Measurements from ENCODE around the gene RBMS3.
A peak's percentile ranks its signal among the peaks of the same experiment; 100 is the strongest.
"Not testable (repeated sequence)": the region's sequence is repeated elsewhere in the genome, so short reads cannot be mapped to it uniquely, and the experiment has no call there.

Gene RBMS3

DNA sequence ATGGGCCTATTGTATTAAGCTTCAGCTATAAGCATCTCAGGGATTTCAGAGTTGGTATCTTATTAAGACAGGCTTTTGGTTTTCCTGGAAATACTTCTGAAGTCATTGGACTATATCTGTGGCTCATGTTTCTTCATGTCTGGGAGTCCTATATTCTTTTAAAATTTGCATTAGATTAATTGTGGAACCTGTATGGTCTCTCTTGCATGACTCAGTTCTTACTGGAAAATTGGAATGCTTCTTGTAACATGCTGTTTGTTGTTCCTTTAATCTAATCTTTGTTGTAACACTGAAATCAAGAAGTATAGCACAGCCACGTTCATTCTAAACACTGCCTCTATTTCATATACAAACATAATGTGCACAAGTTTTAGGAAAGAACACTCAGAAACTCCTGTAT is 208.1 kb downstream of the RBMS3 start:
- peak in 1 of 3 experiments; percentile 4 for DNase-seq

DNA sequence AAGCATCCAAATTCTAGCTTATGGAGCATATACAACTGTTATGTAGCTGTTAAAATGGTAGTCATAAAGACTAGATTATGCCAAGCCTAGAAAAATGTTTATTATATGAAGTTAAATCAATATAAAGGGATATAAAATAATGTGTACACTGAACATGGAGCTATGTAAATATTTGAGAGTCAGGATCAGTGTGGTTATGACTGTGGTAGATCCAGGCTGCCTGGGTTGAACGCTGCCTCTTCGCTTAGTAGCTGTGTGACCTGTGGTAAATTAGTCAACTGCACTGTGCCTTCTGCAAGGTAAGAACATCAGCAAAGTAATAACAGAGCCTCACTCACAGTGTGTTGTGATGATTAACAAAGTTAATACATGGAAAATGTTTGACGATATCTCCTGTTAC is 212.2 kb downstream of the RBMS3 start:
- no peak for DNase-seq

- no peak for DNase-seq
These were observed 213.6 kb downstream of the RBMS3 start for GRCh38 chr3:29494305-29495036.

DNA sequence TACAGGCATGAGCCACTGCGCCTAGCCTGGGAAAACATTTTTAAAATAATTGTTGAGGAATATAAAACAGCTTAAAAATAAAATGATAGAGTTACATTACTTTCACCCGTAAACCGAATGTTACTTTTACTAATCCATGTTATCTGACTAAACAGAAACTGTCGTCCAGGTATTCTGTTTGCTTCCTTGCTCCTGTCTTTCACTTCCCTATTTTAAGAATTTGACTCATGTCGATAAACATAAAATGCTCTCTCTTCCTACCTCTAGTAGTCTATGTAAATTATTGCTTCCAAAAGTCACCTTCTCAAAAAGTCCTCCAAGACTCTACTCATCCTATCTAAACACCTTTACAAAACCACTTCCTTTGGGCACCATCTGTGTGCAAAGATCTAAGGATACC is 216.4 kb downstream of the RBMS3 start:
- no peak for DNase-seq

- no peak for DNase-seq
These were observed 221.9 kb downstream of the RBMS3 start for GRCh38 chr3:29502771-29503170.

DNA sequence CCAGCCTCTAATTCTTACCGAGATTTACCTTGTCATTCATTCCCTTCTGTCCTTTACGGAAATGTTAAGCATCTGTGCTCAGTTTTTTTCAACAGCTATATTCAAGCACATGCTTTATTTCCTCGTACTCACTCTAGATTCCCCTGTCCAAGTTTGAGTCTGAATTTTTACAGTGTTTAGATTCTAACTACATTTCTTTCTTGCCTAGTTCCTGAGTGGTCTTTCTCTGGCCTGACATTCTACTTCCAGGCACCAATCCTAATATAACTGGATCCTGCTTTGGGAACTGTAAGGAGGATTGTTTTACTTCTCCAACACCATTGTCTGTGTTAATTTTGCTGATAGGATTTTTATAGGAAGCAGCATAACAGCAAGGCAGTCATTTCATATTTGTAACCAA is 222.4 kb downstream of the RBMS3 start:
- no peak for DNase-seq

GRCh38 chr3:29503958-29504357 is 223.1 kb downstream of the RBMS3 start:
- no peak for DNase-seq

GRCh38 chr3:29506502-29506901 is 225.6 kb downstream of the RBMS3 start:
- no peak for DNase-seq

- no peak for DNase-seq
These were observed 230.8 kb downstream of the RBMS3 start for GRCh38 chr3:29511701-29512100.

DNA sequence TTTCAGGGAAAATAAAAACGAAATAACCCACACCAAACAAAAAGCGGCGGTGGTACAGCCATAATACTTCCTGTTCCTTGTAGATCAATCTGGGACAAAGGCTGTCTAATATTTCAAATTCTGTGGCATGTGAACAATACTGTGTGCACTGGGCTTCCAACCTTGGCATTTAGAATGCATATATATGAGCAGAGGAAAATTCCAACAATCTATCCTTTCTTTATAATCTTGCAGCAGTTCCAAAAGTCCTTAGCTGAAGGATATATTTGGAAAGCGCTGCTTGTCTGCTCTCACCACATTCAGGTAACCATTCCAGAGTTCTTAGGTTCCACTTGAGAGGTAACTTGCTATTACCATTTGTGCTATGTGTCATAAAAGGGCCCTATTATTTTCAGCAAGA is 231.8 kb downstream of the RBMS3 start:
- DNase-seq = no peak

- DNase-seq = no peak
These were observed 232.4 kb downstream of the RBMS3 start for GRCh38 chr3:29513236-29513635.

GRCh38 chr3:29514170-29514569 is 233.3 kb downstream of the RBMS3 start:
- no peak for DNase-seq

- DNase-seq = no peak
These were observed 234.0 kb downstream of the RBMS3 start for GRCh38 chr3:29514912-29515311.

DNA sequence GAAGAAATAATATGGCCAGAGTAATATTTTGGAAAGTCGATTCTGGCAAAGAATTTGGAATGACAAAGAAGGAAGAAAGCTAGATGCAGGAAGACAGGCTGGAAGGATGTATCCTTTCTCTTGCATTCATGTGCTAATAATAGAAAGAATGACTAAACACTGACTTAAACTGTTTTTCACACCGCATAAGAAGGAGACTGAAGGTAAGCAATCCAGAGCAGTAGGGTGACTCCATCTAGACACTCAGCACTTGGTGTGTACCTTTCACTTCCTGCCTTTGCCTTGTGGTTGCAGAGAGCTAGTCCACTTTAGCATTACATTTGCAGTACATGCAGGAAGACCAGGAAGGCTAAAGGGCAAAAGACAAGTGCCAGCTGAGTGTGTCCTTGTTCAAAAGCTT is 234.6 kb downstream of the RBMS3 start:
- no peak for DNase-seq

DNA sequence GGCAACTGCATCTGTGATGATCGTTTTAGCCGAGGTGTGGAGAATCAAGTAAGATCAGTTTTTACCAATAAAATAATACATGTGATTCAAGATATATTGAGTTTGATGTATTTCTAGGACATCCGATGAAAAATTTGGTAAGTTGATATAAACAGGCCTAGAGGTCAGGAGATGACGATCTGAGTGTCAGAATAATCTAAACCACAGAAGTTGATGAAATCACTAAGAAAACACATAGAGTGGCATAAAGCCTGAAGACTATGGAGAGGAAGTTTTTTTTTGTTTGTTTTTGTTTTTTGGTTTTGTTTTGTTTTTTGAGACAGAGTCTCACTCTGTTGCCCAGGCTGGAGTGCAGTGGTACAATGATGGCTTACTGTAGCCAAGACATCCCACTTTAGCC is 235.3 kb downstream of the RBMS3 start:
- no peak for DNase-seq

GRCh38 chr3:29520764-29521163 is 239.9 kb downstream of the RBMS3 start:
- DNase-seq = no peak

GRCh38 chr3:29521293-29521692 is 240.4 kb downstream of the RBMS3 start:
- no peak for DNase-seq

- DNase-seq = no peak
These were observed 240.9 kb downstream of the RBMS3 start for GRCh38 chr3:29521751-29522150.

DNA sequence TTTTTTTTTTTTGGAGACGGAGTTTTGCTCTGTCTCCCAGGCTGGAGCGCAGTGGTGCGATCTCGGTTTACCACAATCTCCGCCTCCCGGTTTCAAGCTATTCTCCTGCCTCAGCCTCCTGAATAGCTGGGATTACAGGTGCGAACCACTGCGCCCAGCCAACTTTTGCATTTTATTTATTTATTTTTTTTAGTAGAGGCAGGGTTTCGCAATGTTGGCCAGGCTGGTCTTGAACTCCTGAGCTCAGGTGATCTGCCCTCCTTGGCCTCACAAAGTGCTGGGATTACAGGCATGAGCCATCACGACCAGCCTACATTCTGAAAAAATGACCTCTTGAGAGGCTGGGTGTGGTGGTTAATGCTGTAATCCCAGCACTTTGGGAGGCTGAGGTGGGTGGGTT is 243.6 kb downstream of the RBMS3 start:
- not testable (repeated sequence) for DNase-seq

DNA sequence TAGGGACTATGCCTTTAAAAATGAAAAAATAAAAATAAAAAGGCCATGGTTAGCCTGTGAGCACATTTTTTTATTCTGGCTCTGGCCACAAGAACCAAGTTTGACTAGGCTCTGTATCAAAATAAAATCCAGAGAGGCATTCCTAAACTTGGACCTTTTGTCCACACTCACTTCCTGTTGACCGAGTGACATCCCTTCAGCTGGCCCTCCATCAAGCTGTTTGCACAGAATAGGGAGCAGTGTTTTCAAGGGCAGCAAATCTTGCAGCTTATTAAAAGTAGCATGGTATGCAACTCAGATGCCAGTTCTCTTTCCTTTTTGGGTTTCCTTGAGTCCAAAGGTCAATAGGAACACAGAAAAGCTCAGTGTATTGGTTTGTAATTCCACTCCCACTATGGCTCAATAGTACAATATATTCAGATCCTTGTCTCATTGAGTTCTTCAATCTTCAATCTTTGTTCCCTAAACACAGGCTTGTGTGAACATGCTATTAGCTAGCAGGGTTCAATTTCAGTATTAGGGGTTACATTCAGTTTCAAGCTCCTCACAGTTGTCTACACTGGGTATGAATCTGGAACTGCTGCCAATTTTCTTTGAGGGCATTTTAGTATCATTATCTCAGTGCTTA is 244.5 kb downstream of the RBMS3 start:
- peak in 1 of 3 experiments; percentile 41 for DNase-seq

DNA sequence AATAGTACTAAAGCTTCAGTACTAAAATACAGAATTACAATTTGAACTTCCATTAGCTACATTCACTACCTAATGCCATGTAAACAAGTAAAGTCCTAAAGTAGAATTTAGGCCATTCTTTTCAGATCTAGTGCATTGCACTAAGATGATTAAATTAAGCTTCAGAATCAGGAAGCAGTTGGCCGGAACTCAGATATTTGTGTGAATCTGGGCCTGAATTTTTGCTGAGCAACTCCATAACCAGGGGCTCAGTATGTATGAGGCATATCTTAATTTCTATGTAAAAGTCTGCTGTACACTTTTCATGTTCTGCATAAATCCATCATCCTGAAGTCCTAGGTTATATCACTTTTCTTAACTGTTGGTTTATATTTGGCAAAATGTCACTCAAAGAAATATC is 246.4 kb downstream of the RBMS3 start:
- no peak for DNase-seq

DNA sequence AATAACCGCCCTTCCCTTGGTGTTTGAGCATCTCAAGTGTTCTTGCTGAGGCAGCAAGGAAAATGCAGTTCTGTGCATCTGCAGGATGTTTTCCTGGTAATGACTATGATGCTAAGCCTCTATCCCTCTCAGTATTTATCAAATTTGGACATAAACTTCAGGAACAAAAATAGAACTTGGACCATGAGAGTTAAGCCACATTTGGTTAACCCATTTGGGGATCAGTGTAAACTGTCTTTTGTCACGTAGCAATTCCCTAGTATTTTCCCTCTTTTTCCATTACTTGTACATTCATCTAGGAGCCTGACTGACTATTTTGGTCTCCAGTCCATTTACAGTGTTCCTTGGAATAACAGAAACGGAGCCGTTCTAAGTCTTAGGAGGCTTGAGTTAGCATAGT is 250.8 kb downstream of the RBMS3 start:
- DNase-seq = no peak

DNA sequence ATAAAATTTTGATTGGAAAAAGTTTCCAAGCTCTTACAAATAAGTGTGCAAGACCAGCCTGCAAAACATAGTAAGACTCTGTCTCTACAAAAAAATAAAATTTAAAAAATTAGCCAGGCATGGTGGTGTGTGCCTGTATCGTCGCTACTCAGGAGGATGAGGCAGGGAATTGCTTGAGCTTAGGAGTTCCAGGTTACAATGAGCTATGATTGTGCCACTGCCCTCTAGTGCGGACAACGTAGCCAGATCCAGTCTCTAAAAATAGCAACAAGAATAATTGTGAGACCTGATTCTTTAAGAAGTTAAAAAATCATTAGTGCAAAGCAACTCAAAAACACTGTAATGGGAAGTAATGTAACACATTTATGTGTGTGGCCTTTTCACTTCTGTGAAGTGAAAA is 251.6 kb downstream of the RBMS3 start:
- DNase-seq = no peak

DNA sequence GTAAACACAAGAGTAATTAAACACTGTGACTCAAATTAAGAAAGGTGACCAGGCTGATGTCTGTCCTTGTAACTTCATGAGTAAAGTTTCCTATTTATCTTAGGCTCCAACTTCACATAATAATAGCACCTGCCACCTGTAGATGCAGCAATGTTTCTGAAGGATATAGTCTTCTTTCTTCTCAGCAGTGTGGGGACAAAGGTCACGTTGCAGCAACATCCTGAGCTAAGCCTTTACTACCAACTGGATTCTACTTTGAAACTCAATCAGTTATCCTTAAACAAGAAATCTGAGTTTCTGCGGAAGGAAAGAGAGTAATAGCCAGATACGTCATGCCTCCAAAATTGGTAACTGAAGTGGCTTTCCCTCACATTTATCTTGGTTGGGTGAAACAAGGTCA is 253.1 kb downstream of the RBMS3 start:
- no peak for DNase-seq
